DLD1 (cell line): Measurements from ENCODE around the gene SLCO2A1.

Source experiments
- in situ Hi-C: cut with HindIII; loops from 2 replicates; pipeline ENCODE4 v1.10.0; 2017; ENCODE audit warnings: low sequenced_read_pairs

The SLCO2A1 gene

GRCh38 chr3:133935843-133936769, 93.6 kb downstream of the SLCO2A1 start:
- in situ Hi-C loops: no loop called here

DNA sequence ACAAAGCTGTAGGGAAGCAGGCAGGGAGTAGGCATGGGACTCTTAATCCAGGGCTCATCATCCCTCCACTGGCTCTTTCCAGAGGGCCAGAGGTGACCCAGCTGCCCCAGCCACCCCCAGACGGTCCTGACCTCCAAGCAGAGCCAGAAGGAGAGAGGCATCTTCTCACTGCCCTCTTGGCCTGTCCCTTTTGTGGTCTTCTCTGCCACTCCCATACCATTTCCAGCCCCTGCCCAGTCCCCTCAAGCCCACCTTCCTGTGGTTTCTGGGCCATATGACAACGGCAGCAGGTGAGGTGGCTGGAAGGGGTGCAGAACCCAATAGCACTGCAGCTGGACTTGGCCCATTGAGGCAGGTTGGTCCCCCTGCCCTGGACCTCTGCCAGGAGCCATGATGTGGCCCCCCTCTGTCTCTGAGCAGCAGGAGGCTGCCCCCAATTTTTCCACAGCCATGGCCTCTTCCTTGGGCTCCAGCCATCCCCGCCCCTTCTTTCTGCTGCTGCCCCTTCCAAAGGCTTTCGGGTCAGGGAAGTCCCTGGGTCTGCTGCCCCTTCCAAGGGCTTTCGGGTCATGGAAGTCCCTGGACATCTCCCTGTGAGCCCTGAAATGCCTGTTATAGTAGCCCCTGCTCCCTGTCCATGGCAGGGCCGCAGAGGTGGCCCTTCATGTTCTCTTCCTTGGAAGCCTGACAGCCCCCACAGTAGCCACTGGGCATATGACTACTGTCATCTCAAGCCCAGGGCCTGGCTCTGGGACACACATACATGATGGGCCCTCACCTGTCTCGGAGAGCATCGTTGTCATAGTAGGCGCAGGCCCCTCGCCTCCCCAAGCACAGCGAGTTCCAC, 94.5 kb downstream of the SLCO2A1 start:
- in situ Hi-C loops: no loop called here

DNA sequence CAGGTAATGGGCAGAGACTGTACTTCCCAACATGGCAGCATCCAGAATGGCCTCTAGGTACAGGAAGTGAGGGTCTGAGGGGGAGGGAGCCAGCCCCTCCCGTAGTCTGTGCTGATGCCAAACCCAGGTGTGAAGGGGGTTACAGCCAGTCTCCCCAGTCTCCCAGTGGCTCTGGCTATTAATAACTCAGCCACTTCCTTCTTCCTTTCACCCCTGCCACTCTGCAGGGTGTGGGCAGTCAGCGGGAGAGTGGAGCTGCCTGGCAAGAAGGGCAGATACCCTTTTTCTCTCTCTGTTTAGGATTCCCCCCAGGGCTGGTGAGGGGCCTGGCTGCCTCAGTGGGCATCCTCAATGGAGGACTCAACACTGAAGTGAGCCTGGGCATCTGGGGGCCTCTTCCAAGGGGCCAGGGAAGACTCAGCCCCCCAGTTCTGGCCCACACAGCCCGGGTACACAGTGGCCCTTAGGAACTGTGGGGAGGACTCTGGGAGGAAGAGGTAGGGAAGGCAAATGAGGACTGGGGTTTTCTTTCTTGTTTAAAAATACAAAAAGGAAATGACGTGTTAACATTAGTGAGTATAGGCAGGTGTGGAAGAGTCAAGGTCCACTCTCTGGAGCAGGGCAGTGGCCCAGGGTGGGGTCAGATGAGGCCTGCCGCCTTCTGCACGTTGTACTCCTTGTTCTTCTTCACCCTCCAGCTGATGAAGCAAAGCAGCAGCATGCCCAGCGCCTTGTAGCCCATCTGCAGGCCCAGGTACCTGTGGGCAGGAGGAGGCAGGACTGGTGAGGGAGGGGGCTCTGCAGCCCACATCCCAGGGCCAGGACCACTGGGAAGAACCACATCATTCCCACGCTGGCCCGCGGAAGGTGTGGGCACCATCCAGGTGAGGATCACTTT, 95.4 kb downstream of the SLCO2A1 start:
- in situ Hi-C loops: no loop called here

- in situ Hi-C loops: no loop called here
Measured at GRCh38 chr3:133933097-133934024, 96.4 kb downstream of the SLCO2A1 start.

DNA sequence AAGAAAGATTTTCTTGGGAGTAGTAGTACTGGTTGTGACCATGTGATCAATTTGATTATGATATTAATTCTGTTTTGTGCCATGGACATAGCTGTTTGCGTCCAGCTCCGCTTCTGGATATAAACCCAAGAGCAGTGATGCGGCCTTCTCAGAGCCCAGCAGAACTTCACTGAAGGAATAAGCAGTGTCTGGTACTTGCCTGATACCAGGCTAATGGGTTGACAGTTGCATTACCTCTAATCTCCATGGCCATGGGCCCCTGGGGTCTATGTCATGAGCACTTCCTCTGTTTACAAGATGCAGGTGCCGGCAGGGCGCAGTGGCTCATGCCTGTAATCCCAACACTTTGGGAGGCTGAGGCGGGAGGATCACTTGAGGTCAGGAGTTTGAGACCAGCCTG, 97.7 kb downstream of the SLCO2A1 start:
- in situ Hi-C loops: no loop called here

- in situ Hi-C loops: no loop called here
Measured at GRCh38 chr3:133931084-133931483, 98.6 kb downstream of the SLCO2A1 start.

GRCh38 chr3:133930341-133930933, 99.3 kb downstream of the SLCO2A1 start:
- in situ Hi-C loops: no loop called here

- in situ Hi-C loops: no loop called here
Measured at GRCh38 chr3:133928903-133929607, 100.7 kb downstream of the SLCO2A1 start.

DNA sequence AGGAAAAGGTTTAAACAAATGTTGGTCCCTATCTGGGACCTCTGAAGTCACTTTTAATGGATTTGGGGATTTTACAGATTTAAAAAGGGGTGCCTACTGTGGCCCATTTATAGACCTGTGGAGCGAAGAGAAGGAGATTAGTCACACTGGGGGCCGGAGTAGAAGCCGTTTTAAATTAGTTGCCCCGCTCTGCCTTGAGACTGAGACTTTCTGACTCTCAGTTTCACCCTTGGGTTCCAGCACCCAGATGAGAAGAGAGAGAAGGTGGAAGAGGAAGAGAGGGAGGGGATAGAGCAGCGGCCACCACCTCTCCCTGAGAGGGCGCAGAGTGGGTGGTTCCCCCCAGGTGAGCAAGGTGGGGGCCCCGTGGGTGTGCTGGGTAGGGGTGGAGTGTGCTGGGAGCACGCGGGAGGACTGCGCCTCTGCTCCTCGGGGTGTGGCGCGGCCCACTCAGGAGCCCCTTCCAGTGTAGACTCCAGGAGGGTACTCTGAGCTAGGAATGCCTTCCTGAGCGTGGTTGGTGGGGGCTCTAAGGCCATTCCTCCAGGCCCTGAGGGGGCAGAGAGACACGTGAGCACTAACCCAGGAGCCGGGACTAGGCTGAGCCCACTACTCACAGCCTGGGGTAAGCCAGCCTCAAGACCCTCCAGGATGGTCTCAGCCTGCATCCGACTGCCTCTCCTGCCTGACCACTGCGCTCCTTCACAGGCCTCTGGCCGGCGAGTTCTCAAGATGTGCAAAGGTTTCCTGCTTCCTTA, 101.4 kb downstream of the SLCO2A1 start:
- in situ Hi-C loops: no loop called here

DNA sequence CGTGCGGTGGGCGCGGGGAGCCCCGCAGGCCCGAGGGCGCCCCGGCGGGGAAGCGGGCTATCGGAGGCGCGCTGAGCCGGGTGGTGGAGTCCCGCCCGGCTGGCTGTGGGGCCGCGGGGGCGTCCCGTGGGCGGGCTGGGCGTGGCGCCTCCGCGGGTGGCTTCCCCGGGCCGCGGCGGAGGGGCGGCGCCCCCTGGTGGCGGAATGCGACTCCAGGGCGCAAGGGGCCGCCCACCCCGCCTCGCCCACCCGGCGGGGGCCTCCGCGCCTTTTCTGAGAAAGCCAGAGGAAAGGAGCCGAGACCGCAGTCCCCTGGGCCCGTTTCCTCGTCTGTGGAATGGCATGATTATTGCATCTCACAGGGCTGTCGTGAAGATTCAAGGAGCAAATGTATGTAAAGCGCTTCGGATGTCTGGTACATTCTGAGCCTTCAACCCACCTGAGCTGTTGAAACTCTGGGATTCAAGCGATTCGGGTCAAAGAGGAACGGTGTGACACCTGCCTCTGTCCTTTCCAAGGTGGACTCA, 102.1 kb downstream of the SLCO2A1 start:
- in situ Hi-C loops: no loop called here

DNA sequence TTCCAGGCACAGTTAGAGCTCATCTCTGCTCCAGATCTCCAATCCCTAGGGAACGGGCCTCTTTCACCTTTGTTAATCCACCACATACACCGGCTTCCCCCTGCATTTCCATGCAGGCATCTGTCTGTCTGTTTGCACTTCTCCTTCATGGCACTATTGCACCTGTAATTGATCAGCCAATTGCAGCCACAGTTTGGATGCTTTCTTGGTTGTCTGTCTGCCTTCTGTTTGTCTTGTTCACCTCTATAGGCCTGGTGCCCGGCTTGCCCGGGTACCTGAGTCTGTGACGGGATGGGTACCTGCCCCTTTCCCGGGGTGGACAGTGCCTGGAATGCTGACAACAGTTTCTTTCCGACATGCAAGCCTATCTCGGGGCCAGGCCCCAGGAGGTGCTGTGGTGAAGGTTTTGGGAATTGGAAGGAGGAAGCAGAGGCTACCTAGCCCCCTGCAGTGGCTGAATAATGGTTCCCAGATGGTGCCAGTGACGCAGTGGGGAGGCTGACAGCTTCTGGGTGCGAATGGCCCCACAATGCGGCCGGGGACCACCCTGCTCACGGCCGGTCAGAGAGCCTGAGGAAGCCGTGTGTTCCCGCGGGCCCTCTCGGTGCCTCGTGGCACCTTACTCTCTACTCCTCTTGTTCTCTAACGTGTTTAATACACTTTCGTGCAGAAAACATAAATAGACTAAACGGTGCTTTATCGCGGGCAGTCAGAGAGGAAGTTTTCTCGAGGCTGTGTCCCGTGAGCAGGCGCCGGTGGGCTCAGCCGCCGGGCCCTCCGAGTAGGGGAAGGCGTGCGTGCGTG, 102.8 kb downstream of the SLCO2A1 start:
- in situ Hi-C loops: no loop called here

GRCh38 chr3:133925960-133926735, 103.6 kb downstream of the SLCO2A1 start:
- in situ Hi-C loops: no loop called here

GRCh38 chr3:133924041-133924440, 105.7 kb downstream of the SLCO2A1 start:
- in situ Hi-C loops: no loop called here

DNA sequence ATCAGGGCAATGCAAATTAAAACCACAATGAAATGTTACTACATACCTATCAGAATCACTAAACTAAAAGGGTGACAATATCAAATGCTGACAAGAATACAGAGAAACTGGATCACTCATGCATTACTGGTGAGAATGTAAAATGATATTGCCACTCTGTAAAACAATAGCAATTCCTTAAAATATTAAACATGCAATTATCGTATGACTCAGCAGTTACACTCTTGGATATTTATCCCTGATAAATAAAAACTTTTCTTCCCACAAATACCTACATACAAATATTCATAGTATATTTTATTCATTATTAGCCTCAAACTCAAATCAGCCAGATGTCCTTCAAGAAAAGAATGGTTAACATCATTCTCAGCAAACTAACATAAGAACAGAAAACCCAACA, 108.1 kb downstream of the SLCO2A1 start:
- in situ Hi-C loops: no loop called here

GRCh38 chr3:133917144-133917543, 112.6 kb downstream of the SLCO2A1 start:
- in situ Hi-C loops: no loop called here
